Measurements from ENCODE around the gene PCNT.
A peak's percentile ranks its signal among the peaks of the same experiment; 100 is the strongest.

PCNT gene

GRCh38 chr21:46392921-46393320, 69.0 kb downstream of the PCNT start:
- TF ChIP-seq EGR2 (tag by site-specific recombination; IDR thresholded peaks at IDR 0.05; ENCODE audit: low read depth) (peak; percentile 39; the same call in 1 of the 2 replicates), ZNF280D (tag by site-specific recombination; IDR thresholded peaks at IDR 0.05) (no peak)
- CTCF ChIA-PET = no interaction called here
- no peaks in the 10 kb centered on the region for H3K9me3 ChIP-seq (ENCODE audit: control insufficient read depth, insufficient read depth, low read depth, low read length)
- no peak overlapping the region for H3K27ac ChIP-seq (ENCODE audit: extremely low read depth, low read depth, low read length)
- H3K4me3 ChIP-seq (ENCODE audit: low read depth, low read length) = no peak overlapping the region
- H3K36me3 ChIP-seq (ENCODE audit: control insufficient read depth in 2 of 2, insufficient read depth in 1 of 2, low read length in 2 of 2) = peaks cover 11 to 82% of the 10 kb centered on the region in 2 experiments
- POLR2A ChIA-PET = no interaction called here
- no peaks in the 10 kb centered on the region for H3K4me1 ChIP-seq (ENCODE audit: control insufficient read depth, insufficient read depth, low read length)

- H3K4me3 ChIP-seq (ENCODE audit: low read depth, low read length) = no peak overlapping the region
- ChIA-PET CTCF (no interaction called here), POLR2A (no interaction called here)
- no peaks in the 10 kb centered on the region for H3K4me1 ChIP-seq (ENCODE audit: control insufficient read depth, insufficient read depth, low read length)
- no peak overlapping the region for H3K27ac ChIP-seq (ENCODE audit: extremely low read depth, low read depth, low read length)
- H3K9me3 ChIP-seq (ENCODE audit: control insufficient read depth, insufficient read depth, low read depth, low read length) = no peaks in the 10 kb centered on the region
- peaks cover 12 to 83% of the 10 kb centered on the region in 2 experiments for H3K36me3 ChIP-seq (ENCODE audit: control insufficient read depth in 2 of 2, insufficient read depth in 1 of 2, low read length in 2 of 2)
- TF ChIP-seq ZNF133 (tag by site-specific recombination; IDR thresholded peaks at IDR 0.05) (no peak), SP7 (tag by site-specific recombination; IDR thresholded peaks at IDR 0.05) (no peak), ELK4 (IDR thresholded peaks at IDR 0.05; ENCODE audit: borderline replicate concordance, low read depth, low read length) (no peak), ZNF549 (tag by site-specific recombination; IDR thresholded peaks at IDR 0.05) (no peak), ZSCAN5A (tag by site-specific recombination; IDR thresholded peaks at IDR 0.05) (no peak), RBAK (tag by site-specific recombination; IDR thresholded peaks at IDR 0.05) (no peak), ZNF416 (tag by site-specific recombination; IDR thresholded peaks at IDR 0.05) (no peak), ZNF701 (tag by site-specific recombination; IDR thresholded peaks at IDR 0.05) (no peak), GLI4 (tag by site-specific recombination; IDR thresholded peaks at IDR 0.05) (no peak), ZNF658 (tag by site-specific recombination; IDR thresholded peaks at IDR 0.05) (no peak), ZEB2 (tag by site-specific recombination; IDR thresholded peaks at IDR 0.05) (no peak), ZBTB8A (tag by site-specific recombination; IDR thresholded peaks at IDR 0.05) (peak; percentile 75; the same call in 1 of the 2 replicates), ZNF23 (tag by site-specific recombination; IDR thresholded peaks at IDR 0.05; ENCODE audit: borderline replicate concordance) (no peak), ZNF292 (tag by site-specific recombination; IDR thresholded peaks at IDR 0.05; ENCODE audit: borderline replicate concordance, low read depth) (no peak), PATZ1 (tag by site-specific recombination; IDR thresholded peaks at IDR 0.05) (peak; percentile 46; the same call in 1 of the 2 replicates), ZBTB20 (tag by site-specific recombination; IDR thresholded peaks at IDR 0.05) (no peak), GLIS2 (tag by site-specific recombination; IDR thresholded peaks at IDR 0.05) (0 out of 2 replicates have a peak, but pooled peaks have one; percentile 11), PRDM1 (tag by site-specific recombination; IDR thresholded peaks at IDR 0.05) (no peak), ZNF510 (tag by site-specific recombination; IDR thresholded peaks at IDR 0.05; ENCODE audit: insufficient replicate concordance) (no peak), KLF9 (tag by site-specific recombination; IDR thresholded peaks at IDR 0.05; ENCODE audit: low read depth) (peak; percentile 43; the same call in 1 of the 2 replicates), KLF1 (tag by site-specific recombination; IDR thresholded peaks at IDR 0.05) (peak; percentile 42; the same call in 1 of the 2 replicates), ZNF501 (tag by site-specific recombination; IDR thresholded peaks at IDR 0.05) (no peak), ZNF785 (tag by site-specific recombination; IDR thresholded peaks at IDR 0.05) (no peak), INSM2 (tag by site-specific recombination; IDR thresholded peaks at IDR 0.05) (no peak), ZSCAN30 (tag by site-specific recombination; IDR thresholded peaks at IDR 0.05) (no peak)
These were observed 69.5 kb downstream of the PCNT start for GRCh38 chr21:46393451-46393940.

Measured in HEK293 (cell line).